Calu3 (cell line): Measurements from ENCODE around the gene DALRD3. TPM values are rescaled to one million over a fixed set of nuclear protein-coding genes. Genes with fewer than 3 reads are reported as not detected.

Source experiments
- BruUV-seq: library from RNA; stranded (reverse); fragments of 400-500 nt; replicated peaks from 2 replicates; lab custom pipeline; 2021; lab: Mats Ljungman, UMichigan
- CTCF ChIA-PET: fragments of 300-600 bp; sonication (Branson Sonifier 250); formaldehyde crosslinking; loops from one replicate; lab custom pipeline; 2022; ENCODE audit warnings: antibody characterized with exemption; lab: Charles Lee
- DNase-seq: peaks from one replicate; pipeline ENCODE4 v3.0.0; 2022
- H3K27ac Mint-ChIP-seq: one replicate; pipeline ENCODE4 v1.8.0; 2022; ENCODE audit warnings: mixed read lengths; ENCODE audit not compliant: unreplicated experiment
- H3K27me3 Mint-ChIP-seq: one replicate; pipeline ENCODE4 v1.8.0; 2022; ENCODE audit warnings: mixed read lengths; ENCODE audit not compliant: unreplicated experiment
- H3K36me3 Mint-ChIP-seq: one replicate; pipeline ENCODE4 v1.8.0; 2022; ENCODE audit warnings: mild to moderate bottlenecking, moderate library complexity, mixed read lengths; ENCODE audit not compliant: insufficient read depth, unreplicated experiment
- H3K4me1 Mint-ChIP-seq: one replicate; pipeline ENCODE4 v1.8.0; 2022; ENCODE audit warnings: mild to moderate bottlenecking, low read depth, mixed read lengths; ENCODE audit not compliant: unreplicated experiment
- H3K4me3 Mint-ChIP-seq: one replicate; pipeline ENCODE4 v1.8.0; 2022; ENCODE audit warnings: mild to moderate bottlenecking, low read depth, moderate library complexity, mixed read lengths; ENCODE audit not compliant: unreplicated experiment
- H3K9me3 Mint-ChIP-seq: one replicate; pipeline ENCODE4 v1.8.0; 2022; ENCODE audit warnings: low read depth, mixed read lengths; ENCODE audit not compliant: unreplicated experiment
- CTCF ChIP-seq: fragments of 200-600 bp; IDR thresholded peaks from one replicate; pipeline ENCODE4 v1.8.0; 2022; ENCODE audit warnings: antibody characterized with exemption; ENCODE audit not compliant: unreplicated experiment
- intact Hi-C: fragments of 100-400 bp; cut with micrococcal nuclease; formaldehyde crosslinking; loops from one replicate; pipeline ENCODE4 v1.10.0; 2022; ENCODE audit not compliant: unreplicated experiment
- total RNA-seq: library from RNA; stranded (reverse); gene quantifications from 2 replicates; pipeline ENCODE4 v1.2.3, GENCODE V29; 2022

Gene DALRD3
- total RNA-seq, 1 experiment from 2014 or later: 40.9 TPM

GRCh38 chr3:49005303-49005680, 13.1 kb downstream of the DALRD3 start:
- Mint-ChIP-seq H3K4me1 (peaks cover 16% of the 10 kb centered on the region), H3K4me3 (no peak overlapping the region), H3K27me3 (no peaks in the 10 kb centered on the region), H3K27ac (no peak overlapping the region), H3K9me3 (no peaks in the 10 kb centered on the region), H3K36me3 (peaks cover 53% of the 10 kb centered on the region)
- TF ChIP-seq CTCF: no peak
- no peak for DNase-seq
- CTCF ChIA-PET: no interaction called here
- intact Hi-C loops: no loop called here
- no TSS peak for BruUV-seq

- no peak for TF ChIP-seq CTCF
- peak; percentile 45 for DNase-seq
- H3K27me3 Mint-ChIP-seq: no peaks in the 10 kb centered on the region
- CTCF ChIA-PET: interaction anchor here (0.6 kb wide), 1 partner anchor 719 kb away, joined by 7 read pairs; no protein-coding TSS in a partner anchor
- no TSS peak for BruUV-seq
- H3K36me3 Mint-ChIP-seq: peaks cover 49% of the 10 kb centered on the region
- H3K9me3 Mint-ChIP-seq: no peaks in the 10 kb centered on the region
- intact Hi-C loops: no loop called here
- H3K4me1 Mint-ChIP-seq: peaks cover 16% of the 10 kb centered on the region
- no peak overlapping the region for H3K4me3 Mint-ChIP-seq
- no peak overlapping the region for H3K27ac Mint-ChIP-seq
Measured at GRCh38 chr3:49004352-49005302, 13.8 kb downstream of the DALRD3 start.

- Mint-ChIP-seq H3K4me1 (no peaks in the 10 kb centered on the region), H3K9me3 (no peaks in the 10 kb centered on the region), H3K4me3 (no peak overlapping the region), H3K36me3 (peaks cover 18% of the 10 kb centered on the region), H3K27me3 (no peaks in the 10 kb centered on the region), H3K27ac (no peak overlapping the region)
- intact Hi-C loops: no loop called here
- no peak for TF ChIP-seq CTCF
- no peak for DNase-seq
- BruUV-seq: no TSS peak
- CTCF ChIA-PET: no interaction called here
Measured at GRCh38 chr3:49001155-49001554, 17.2 kb downstream of the DALRD3 start.

GRCh38 chr3:48999085-48999858, 19.1 kb downstream of the DALRD3 start:
- intact Hi-C loops: no loop called here
- Mint-ChIP-seq H3K27me3 (no peaks in the 10 kb centered on the region), H3K36me3 (peaks cover 12% of the 10 kb centered on the region), H3K4me1 (no peaks in the 10 kb centered on the region), H3K27ac (no peak overlapping the region), H3K9me3 (no peaks in the 10 kb centered on the region), H3K4me3 (no peak overlapping the region)
- no peak for DNase-seq
- no TSS peak for BruUV-seq
- CTCF ChIA-PET: no interaction called here
- no peak for TF ChIP-seq CTCF
